WTC11 (cell line): ENCODE measurements around the gene SLC25A25. TPM values are rescaled to one million over a fixed set of nuclear protein-coding genes. Genes with fewer than 3 reads are reported as not detected.
A peak's percentile ranks its signal among the peaks of the same experiment; 100 is the strongest.

Experiments
- AFF4 ChIP-seq: sonication (generic); formaldehyde crosslinking; IDR thresholded peaks from 2 replicates; pipeline ENCODE4 v1.8.1; 2023; ENCODE audit warnings: mild to moderate bottlenecking, missing genetic modification reagents, borderline replicate concordance
- AR ChIP-seq: fragments of 250-450 bp; sonication (Bioruptor Pico); IDR thresholded peaks from 2 replicates; pipeline ENCODE4 v1.9.0; 2021; ENCODE audit warnings: mild to moderate bottlenecking
- ARID4B ChIP-seq: sonication (generic); formaldehyde crosslinking; IDR thresholded peaks from 2 replicates; pipeline ENCODE4 v1.8.0; 2023; ENCODE audit warnings: missing genetic modification reagents, mild to moderate bottlenecking, borderline replicate concordance
- CREM ChIP-seq: sonication (generic); formaldehyde crosslinking; IDR thresholded peaks from 2 replicates; pipeline ENCODE4 v1.8.1; 2022; ENCODE audit warnings: mild to moderate bottlenecking, missing genetic modification reagents, moderate library complexity
- E2F5 ChIP-seq: sonication (generic); formaldehyde crosslinking; IDR thresholded peaks from 2 replicates; pipeline ENCODE4 v1.8.1; 2022; ENCODE audit warnings: mild to moderate bottlenecking, moderate library complexity, missing genetic modification reagents
- ELF4 ChIP-seq: sonication (generic); formaldehyde crosslinking; IDR thresholded peaks from 2 replicates; pipeline ENCODE4 v1.8.1; 2022; ENCODE audit warnings: low read depth, mild to moderate bottlenecking, moderate library complexity, missing genetic modification reagents
- GABPB1 ChIP-seq: sonication (generic); formaldehyde crosslinking; IDR thresholded peaks from 2 replicates; pipeline ENCODE4 v1.8.1; 2023; ENCODE audit warnings: mild to moderate bottlenecking, missing genetic modification reagents
- GRHL2 ChIP-seq: fragments of 250-450 bp; sonication (Bioruptor Pico); IDR thresholded peaks from 2 replicates; pipeline ENCODE4 v1.8.0; 2022; ENCODE audit warnings: mild to moderate bottlenecking, moderate library complexity; ENCODE audit not compliant: insufficient replicate concordance, severe bottlenecking
- MAX ChIP-seq: sonication (generic); formaldehyde crosslinking; IDR thresholded peaks from 2 replicates; pipeline ENCODE4 v1.8.0; 2022; ENCODE audit warnings: mild to moderate bottlenecking, missing genetic modification reagents
- NFATC4 ChIP-seq: fragments of 250-450 bp; sonication (Bioruptor Pico); IDR thresholded peaks from 2 replicates; pipeline ENCODE4 v1.9.0; 2021; ENCODE audit warnings: mild to moderate bottlenecking
- NFYB ChIP-seq: sonication (generic); formaldehyde crosslinking; conservative IDR thresholded peaks from 2 replicates; pipeline ENCODE4 v1.8.0; 2022; ENCODE audit warnings: low read depth, missing genetic modification reagents
- SOX15 ChIP-seq: fragments of 250-450 bp; sonication (Bioruptor Pico); IDR thresholded peaks from 2 replicates; pipeline ENCODE4 v1.9.0; 2021; ENCODE audit warnings: mild to moderate bottlenecking
- TEAD4 ChIP-seq: sonication (generic); formaldehyde crosslinking; IDR thresholded peaks from 2 replicates; pipeline ENCODE4 v1.8.0; 2022; ENCODE audit warnings: mild to moderate bottlenecking, missing genetic modification reagents
- ZNF138 ChIP-seq: sonication (generic); formaldehyde crosslinking; conservative IDR thresholded peaks from 2 replicates; pipeline ENCODE4 v1.8.1; 2022; ENCODE audit warnings: mild to moderate bottlenecking, moderate library complexity, missing genetic modification reagents
- ZNF281 ChIP-seq: sonication (generic); formaldehyde crosslinking; IDR thresholded peaks from 2 replicates; pipeline ENCODE4 v1.8.0; 2023; ENCODE audit warnings: mild to moderate bottlenecking, missing genetic modification reagents
- ZNF532 ChIP-seq: fragments of 250-450 bp; sonication (Bioruptor Pico); IDR thresholded peaks from 2 replicates; pipeline ENCODE4 v1.9.0; 2021; ENCODE audit warnings: mild to moderate bottlenecking, borderline replicate concordance
- ZNF671 ChIP-seq: fragments of 250-450 bp; sonication (Bioruptor Pico); IDR thresholded peaks from 2 replicates; pipeline ENCODE4 v1.8.0; 2021; ENCODE audit warnings: mild to moderate bottlenecking
- total RNA-seq: library from RNA; stranded (reverse); gene quantifications from 3 replicates; pipeline ENCODE4 v1.2.3, GENCODE V29; 2021

The SLC25A25 gene
- total RNA-seq, 1 experiment from 2014 or later, result 17.4 TPM

GRCh38 chr9:128098297-128099230 is 30.5 kb downstream of the SLC25A25 start (continued):
- 0 out of 2 replicates have a peak, but pooled peaks have one; percentile 71 for TF ChIP-seq AFF4 (CRISPR knock-in tag)
- peak; percentile 6; the same call in 1 of the 2 replicates for TF ChIP-seq NFATC4 (CRISPR knock-in tag)
- TF ChIP-seq E2F5, result no peak
- no peak for TF ChIP-seq ZNF671 (CRISPR knock-in tag)
- 0 out of 2 replicates have a peak, but pooled peaks have one; percentile 40 for TF ChIP-seq ZNF281 (CRISPR knock-in tag)
- TF ChIP-seq SOX15, result no peak
- peak; percentile 70; the same call in 1 of the 2 replicates for TF ChIP-seq ARID4B
- TF ChIP-seq ZNF138 (CRISPR knock-in tag), result no peak
- peak; percentile 86 for TF ChIP-seq MAX (CRISPR knock-in tag)
- TF ChIP-seq GRHL2 (CRISPR knock-in tag), result no peak
- 0 out of 2 replicates have a peak, but pooled peaks have one; percentile 34 for TF ChIP-seq CREM (CRISPR knock-in tag)
- peak; percentile 31; the same call in 1 of the 2 replicates for TF ChIP-seq TEAD4 (CRISPR knock-in tag)
- TF ChIP-seq GABPB1 (CRISPR knock-in tag), result peak; percentile 60; the same call in 1 of the 2 replicates
- TF ChIP-seq NFYB (CRISPR knock-in tag), result peak; percentile 53
- no peak for TF ChIP-seq ELF4 (CRISPR knock-in tag)
- peak; percentile 20; the same call in 1 of the 2 replicates for TF ChIP-seq AR
- TF ChIP-seq ZNF532 (CRISPR knock-in tag), result no peak
